Measurements from ENCODE around the gene FEV.

FEV gene

DNA sequence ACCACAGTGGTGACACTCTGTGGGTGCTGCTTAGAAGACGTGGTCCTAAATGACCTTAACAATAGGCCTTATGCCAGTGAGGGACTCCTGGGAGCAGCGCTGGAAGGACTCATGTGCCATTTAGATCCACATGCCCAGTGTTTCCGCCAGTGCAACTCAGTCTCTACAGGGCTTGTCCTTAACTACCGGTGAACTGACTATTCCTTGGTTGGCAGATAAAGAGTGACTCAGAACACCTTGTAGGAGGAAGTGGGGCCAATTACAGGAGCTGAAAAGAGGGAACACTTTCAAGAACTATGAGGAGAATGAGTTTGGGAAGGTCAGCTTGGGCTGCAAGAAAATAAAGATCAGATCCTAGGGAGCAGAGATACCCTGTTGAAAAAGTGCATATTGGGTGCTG is 27.3 kb downstream of the FEV start:
- TF ChIP-seq, protein P1, sequence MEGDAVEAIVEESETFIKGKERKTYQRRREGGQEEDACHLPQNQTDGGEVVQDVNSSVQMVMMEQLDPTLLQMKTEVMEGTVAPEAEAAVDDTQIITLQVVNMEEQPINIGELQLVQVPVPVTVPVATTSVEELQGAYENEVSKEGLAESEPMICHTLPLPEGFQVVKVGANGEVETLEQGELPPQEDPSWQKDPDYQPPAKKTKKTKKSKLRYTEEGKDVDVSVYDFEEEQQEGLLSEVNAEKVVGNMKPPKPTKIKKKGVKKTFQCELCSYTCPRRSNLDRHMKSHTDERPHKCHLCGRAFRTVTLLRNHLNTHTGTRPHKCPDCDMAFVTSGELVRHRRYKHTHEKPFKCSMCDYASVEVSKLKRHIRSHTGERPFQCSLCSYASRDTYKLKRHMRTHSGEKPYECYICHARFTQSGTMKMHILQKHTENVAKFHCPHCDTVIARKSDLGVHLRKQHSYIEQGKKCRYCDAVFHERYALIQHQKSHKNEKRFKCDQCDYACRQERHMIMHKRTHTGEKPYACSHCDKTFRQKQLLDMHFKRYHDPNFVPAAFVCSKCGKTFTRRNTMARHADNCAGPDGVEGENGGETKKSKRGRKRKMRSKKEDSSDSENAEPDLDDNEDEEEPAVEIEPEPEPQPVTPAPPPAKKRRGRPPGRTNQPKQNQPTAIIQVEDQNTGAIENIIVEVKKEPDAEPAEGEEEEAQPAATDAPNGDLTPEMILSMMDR (IDR thresholded peaks at IDR 0.05; ENCODE audit: insufficient read depth, low read length, poor library complexity, severe bottlenecking), result no peak
- no peak for TF ChIP-seq EZH2phosphoT487 (conservative IDR thresholded peaks at IDR 0.05; ENCODE audit: low read length)
- Histone ChIP-seq H3K27me3 (ENCODE audit: low read length) (no peaks in the 10 kb centered on the region), H3K4me3 (ENCODE audit: insufficient read depth, low read length, poor library complexity, severe bottlenecking) (no peak overlapping the region), H3K9me3 (ENCODE audit: insufficient read depth, low read length) (no peaks in the 10 kb centered on the region), H3K27ac (ENCODE audit: low read depth, low read length) (no peak overlapping the region), H3F3A (ENCODE audit: insufficient read depth) (no peaks in the 10 kb centered on the region), H3K9ac (ENCODE audit: low read length) (no peak overlapping the region), H3K9me2 (replicated peaks; ENCODE audit: insufficient read depth, low read length) (no peaks in the 10 kb centered on the region), H3K36me3 (ENCODE audit: low read length) (no peaks in the 10 kb centered on the region), H4K20me1 (ENCODE audit: low read depth, low read length) (no peaks in the 10 kb centered on the region), H3K79me2 (ENCODE audit: insufficient read depth, low read length) (no peaks in the 10 kb centered on the region), H3K4me2 (ENCODE audit: low read depth, low read length, poor library complexity, severe bottlenecking) (no peak overlapping the region), H2AFZ (ENCODE audit: low read depth, low read length, severe bottlenecking) (no peak overlapping the region)

DNA sequence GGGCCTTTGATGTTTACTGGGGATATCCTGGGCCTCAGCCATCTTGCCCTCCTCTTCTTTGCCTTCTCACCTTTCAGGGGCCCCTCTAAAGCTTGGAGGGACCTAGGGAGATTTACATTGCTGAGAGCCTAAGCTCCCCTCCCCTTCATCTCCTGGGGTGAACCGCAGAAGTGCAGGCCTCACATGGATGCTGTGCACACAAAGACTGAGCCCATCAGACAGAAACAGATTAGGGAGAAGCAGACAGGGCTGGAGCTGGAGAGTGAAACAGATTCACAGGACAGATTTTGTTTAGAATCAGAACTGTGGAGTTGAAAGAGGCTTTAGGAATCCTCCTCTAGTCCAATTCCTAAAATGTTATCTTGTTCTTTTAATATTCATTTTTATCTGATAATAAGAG is 28.9 kb downstream of the FEV start:
- no peak overlapping the region for H3K9ac ChIP-seq (ENCODE audit: low read length)
- H3K27me3 ChIP-seq (ENCODE audit: low read length), result no peaks in the 10 kb centered on the region
- TF ChIP-seq EZH2phosphoT487 (conservative IDR thresholded peaks at IDR 0.05; ENCODE audit: low read length), result no peak
- TF ChIP-seq, protein P1 (IDR thresholded peaks at IDR 0.05; ENCODE audit: insufficient read depth, low read length, poor library complexity, severe bottlenecking), result no peak

DNA sequence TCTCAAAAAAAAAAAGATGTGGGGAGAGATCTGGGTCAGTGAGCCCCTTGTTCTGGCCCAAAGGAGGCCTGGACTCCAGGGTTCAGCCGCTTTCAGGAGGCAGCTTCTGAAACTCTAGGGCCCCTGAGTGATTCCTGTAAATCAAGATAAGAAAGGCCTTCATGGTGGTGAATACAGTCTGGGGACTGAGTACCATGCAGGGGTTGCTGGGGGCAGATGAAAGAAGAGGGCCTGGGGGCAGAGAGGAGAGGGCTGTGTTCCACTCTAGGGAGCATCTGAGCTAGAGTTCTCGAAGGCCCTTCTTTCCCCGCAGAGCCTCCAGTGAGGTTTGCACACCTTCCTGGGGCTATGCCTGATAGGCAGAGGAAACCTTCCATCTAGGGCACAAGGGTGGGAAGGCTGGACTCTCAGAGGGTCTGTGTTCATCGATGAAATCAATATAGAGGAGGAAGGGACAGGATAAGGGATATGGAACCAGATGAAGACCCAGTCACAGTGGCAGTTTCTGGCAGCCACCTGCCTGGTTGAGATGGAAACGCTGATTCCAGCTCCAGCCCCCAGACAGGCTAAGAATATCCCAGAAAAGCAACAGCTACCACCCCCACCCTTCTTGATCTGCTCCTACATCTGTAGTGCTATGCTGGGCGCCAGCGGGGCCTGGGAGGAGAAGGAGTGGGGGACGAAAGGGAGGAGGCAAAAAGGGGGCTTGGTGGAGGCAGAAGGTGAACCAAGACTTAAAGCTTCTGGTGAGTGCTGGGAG is 30.3 kb downstream of the FEV start:
- Histone ChIP-seq H3K9me2 (replicated peaks; ENCODE audit: insufficient read depth, low read length) (no peaks in the 10 kb centered on the region), H3K9me3 (ENCODE audit: insufficient read depth, low read length) (no peaks in the 10 kb centered on the region), H3K36me3 (ENCODE audit: low read length) (no peaks in the 10 kb centered on the region), H3F3A (ENCODE audit: insufficient read depth) (no peaks in the 10 kb centered on the region), H3K79me2 (ENCODE audit: insufficient read depth, low read length) (no peaks in the 10 kb centered on the region), H4K20me1 (ENCODE audit: low read depth, low read length) (no peaks in the 10 kb centered on the region), H3K4me2 (ENCODE audit: low read depth, low read length, poor library complexity, severe bottlenecking) (no peak overlapping the region), H3K27ac (ENCODE audit: low read depth, low read length) (no peak overlapping the region), H3K9ac (ENCODE audit: low read length) (no peak overlapping the region), H3K4me3 (ENCODE audit: insufficient read depth, low read length, poor library complexity, severe bottlenecking) (no peak overlapping the region), H3K27me3 (ENCODE audit: low read length) (no peaks in the 10 kb centered on the region), H2AFZ (ENCODE audit: low read depth, low read length, severe bottlenecking) (no peak overlapping the region)
- TF ChIP-seq, protein P1 (IDR thresholded peaks at IDR 0.05; ENCODE audit: insufficient read depth, low read length, poor library complexity, severe bottlenecking), result no peak
- TF ChIP-seq EZH2phosphoT487 (conservative IDR thresholded peaks at IDR 0.05; ENCODE audit: low read length), result no peak

More for the DNA sequence above, 28.9 kb downstream of the FEV start:
- Histone ChIP-seq H3K36me3 (ENCODE audit: low read length) (no peaks in the 10 kb centered on the region), H3K27ac (ENCODE audit: low read depth, low read length) (no peak overlapping the region), H3K79me2 (ENCODE audit: insufficient read depth, low read length) (no peaks in the 10 kb centered on the region), H3K9me3 (ENCODE audit: insufficient read depth, low read length) (no peaks in the 10 kb centered on the region), H2AFZ (ENCODE audit: low read depth, low read length, severe bottlenecking) (no peak overlapping the region), H3K4me2 (ENCODE audit: low read depth, low read length, poor library complexity, severe bottlenecking) (no peak overlapping the region), H3K4me3 (ENCODE audit: insufficient read depth, low read length, poor library complexity, severe bottlenecking) (no peak overlapping the region), H4K20me1 (ENCODE audit: low read depth, low read length) (no peaks in the 10 kb centered on the region), H3K9me2 (replicated peaks; ENCODE audit: insufficient read depth, low read length) (no peaks in the 10 kb centered on the region), H3F3A (ENCODE audit: insufficient read depth) (no peaks in the 10 kb centered on the region)
